Activated CD8-positive, alpha-beta memory T cell treated with anti-CD3 and anti-CD28 coated beads for 36 hours (primary cell): Measurements from ENCODE around the gene CCDC178. TPM values are rescaled to one million over a fixed set of nuclear protein-coding genes. Genes with fewer than 3 reads are reported as not detected.
"Not testable (repeated sequence)": the region's sequence is repeated elsewhere in the genome, so short reads cannot be mapped to it uniquely, and the experiment has no call there.

Source experiments
- CTCF ChIA-PET: fragments of 350-600 bp; sonication (Branson Sonifier 250); formaldehyde crosslinking; loops from one replicate; lab custom pipeline; 2021; ENCODE audit warnings: antibody characterized with exemption; lab: Charles Lee
- POLR2A ChIA-PET: fragments of 350-600 bp; sonication (Branson Sonifier 250); formaldehyde crosslinking; loops from one replicate; lab custom pipeline; 2021; ENCODE audit warnings: antibody characterized with exemption; lab: Charles Lee
- total RNA-seq, 2 experiments: library from RNA; stranded (reverse); gene quantifications; one replicate each; pipeline ENCODE4 v1.2.3, GENCODE V29; 2021

CCDC178 gene
- total RNA-seq, 2 experiments from 2014 or later: not detected

GRCh38 chr18:33369711-33370449 lies 70.6 kb downstream of the CCDC178 start:
- ChIA-PET POLR2A (no interaction called here), CTCF (no interaction called here)

- CTCF ChIA-PET: no interaction called here
- POLR2A ChIA-PET: no interaction called here
Observed at GRCh38 chr18:33356735-33357134, 83.8 kb downstream of the CCDC178 start.

GRCh38 chr18:33355756-33356155 lies 84.8 kb downstream of the CCDC178 start:
- CTCF ChIA-PET: no interaction called here
- POLR2A ChIA-PET: no interaction called here

- CTCF ChIA-PET: no interaction called here
- POLR2A ChIA-PET: no interaction called here
Observed at GRCh38 chr18:33355263-33355662, 85.3 kb downstream of the CCDC178 start.

GRCh38 chr18:33350256-33350655 lies 90.3 kb downstream of the CCDC178 start:
- POLR2A ChIA-PET: no interaction called here

GRCh38 chr18:33339733-33340132 lies 100.8 kb downstream of the CCDC178 start:
- CTCF ChIA-PET: not testable (repeated sequence)

More at GRCh38 chr18:33350256-33350655, 90.3 kb downstream of the CCDC178 start:
- CTCF ChIA-PET: no interaction called here

GRCh38 chr18:33334781-33335180 lies 105.7 kb downstream of the CCDC178 start:
- POLR2A ChIA-PET: no interaction called here
- CTCF ChIA-PET: no interaction called here

More at GRCh38 chr18:33339733-33340132, 100.8 kb downstream of the CCDC178 start:
- POLR2A ChIA-PET: not testable (repeated sequence)

GRCh38 chr18:33330711-33331110 lies 109.8 kb downstream of the CCDC178 start:
- POLR2A ChIA-PET: no interaction called here
- CTCF ChIA-PET: no interaction called here

- ChIA-PET CTCF (no interaction called here), POLR2A (no interaction called here)
Observed at GRCh38 chr18:33326975-33327374, 113.5 kb downstream of the CCDC178 start.

- POLR2A ChIA-PET: no interaction called here
- CTCF ChIA-PET: no interaction called here
Observed at GRCh38 chr18:33317640-33318039, 122.9 kb downstream of the CCDC178 start.

- POLR2A ChIA-PET: no interaction called here
Observed at GRCh38 chr18:33316146-33316587, 124.4 kb downstream of the CCDC178 start.

GRCh38 chr18:33307520-33307919 lies 133.0 kb downstream of the CCDC178 start:
- ChIA-PET CTCF (no interaction called here), POLR2A (no interaction called here)

More at GRCh38 chr18:33316146-33316587, 124.4 kb downstream of the CCDC178 start:
- CTCF ChIA-PET: no interaction called here

- CTCF ChIA-PET: no interaction called here
- POLR2A ChIA-PET: no interaction called here
Observed at GRCh38 chr18:33304277-33304676, 136.2 kb downstream of the CCDC178 start.

GRCh38 chr18:33291539-33291938 lies 149.0 kb downstream of the CCDC178 start:
- CTCF ChIA-PET: no interaction called here
- POLR2A ChIA-PET: no interaction called here

- ChIA-PET POLR2A (no interaction called here), CTCF (no interaction called here)
Observed at GRCh38 chr18:33288082-33288716, 152.3 kb downstream of the CCDC178 start.

- ChIA-PET CTCF (no interaction called here), POLR2A (no interaction called here)
Observed at GRCh38 chr18:33282709-33283333, 157.7 kb downstream of the CCDC178 start.

GRCh38 chr18:33282142-33282541 lies 158.4 kb downstream of the CCDC178 start:
- CTCF ChIA-PET: no interaction called here

GRCh38 chr18:33277431-33277830 lies 163.1 kb downstream of the CCDC178 start:
- ChIA-PET CTCF (no interaction called here), POLR2A (no interaction called here)

More at GRCh38 chr18:33282142-33282541, 158.4 kb downstream of the CCDC178 start:
- POLR2A ChIA-PET: no interaction called here

- POLR2A ChIA-PET: no interaction called here
- CTCF ChIA-PET: no interaction called here
Observed at GRCh38 chr18:33275843-33276242, 164.7 kb downstream of the CCDC178 start.

- ChIA-PET POLR2A (no interaction called here), CTCF (no interaction called here)
Observed at GRCh38 chr18:33270297-33270696, 170.2 kb downstream of the CCDC178 start.
